Measurements from ENCODE around the gene BBOX1.

Gene BBOX1

DNA sequence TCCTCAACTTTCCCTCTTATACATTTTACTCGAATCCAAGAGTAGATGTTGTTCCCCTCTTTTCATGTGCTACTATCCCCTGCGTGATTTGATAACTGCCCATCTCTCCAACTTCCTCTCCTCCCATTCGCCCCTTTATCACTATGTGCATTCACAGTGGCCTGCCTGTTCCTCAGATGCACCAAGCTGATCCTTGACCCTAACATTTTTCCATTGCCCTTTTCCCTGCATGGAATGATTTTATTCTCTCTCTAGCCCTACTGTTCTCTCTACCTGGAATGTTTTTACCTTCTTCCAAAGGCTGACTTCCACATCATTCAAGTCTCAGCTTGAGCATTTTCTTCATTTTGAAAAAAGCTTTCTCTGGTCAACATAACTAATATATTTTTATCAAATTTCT is 15.8 kb upstream of the BBOX1 start:
- DNase-seq: no peak

DNA sequence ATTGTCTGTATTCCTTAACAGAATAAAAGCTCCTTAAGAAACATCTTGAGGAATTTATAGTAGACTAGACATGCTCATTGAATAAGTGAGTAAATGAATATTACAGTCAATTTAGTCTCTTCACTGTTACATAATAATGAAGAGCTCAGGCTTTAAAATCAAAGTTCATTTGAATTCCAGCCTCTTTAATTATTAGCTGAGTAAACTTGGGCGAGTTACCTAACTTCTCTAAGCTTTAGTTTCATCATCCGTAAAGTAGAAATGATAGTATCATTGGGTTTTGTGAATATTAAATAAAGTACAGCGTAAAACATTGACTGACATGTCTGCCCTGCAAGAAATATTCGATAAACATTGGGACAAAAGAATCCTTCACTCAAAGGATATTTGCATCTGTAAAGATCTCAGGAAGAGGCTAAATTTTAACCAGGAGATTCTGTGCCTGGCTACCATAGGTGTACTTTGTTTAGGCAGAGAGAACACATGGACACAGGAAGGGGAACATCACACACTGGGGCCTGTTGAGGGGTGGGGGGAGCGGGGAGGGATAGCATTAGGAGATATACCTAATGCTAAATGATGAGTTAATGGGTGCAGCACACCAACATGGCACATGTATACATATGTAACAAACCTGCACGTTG is 15.2 kb upstream of the BBOX1 start:
- DNase-seq: no peak

DNA sequence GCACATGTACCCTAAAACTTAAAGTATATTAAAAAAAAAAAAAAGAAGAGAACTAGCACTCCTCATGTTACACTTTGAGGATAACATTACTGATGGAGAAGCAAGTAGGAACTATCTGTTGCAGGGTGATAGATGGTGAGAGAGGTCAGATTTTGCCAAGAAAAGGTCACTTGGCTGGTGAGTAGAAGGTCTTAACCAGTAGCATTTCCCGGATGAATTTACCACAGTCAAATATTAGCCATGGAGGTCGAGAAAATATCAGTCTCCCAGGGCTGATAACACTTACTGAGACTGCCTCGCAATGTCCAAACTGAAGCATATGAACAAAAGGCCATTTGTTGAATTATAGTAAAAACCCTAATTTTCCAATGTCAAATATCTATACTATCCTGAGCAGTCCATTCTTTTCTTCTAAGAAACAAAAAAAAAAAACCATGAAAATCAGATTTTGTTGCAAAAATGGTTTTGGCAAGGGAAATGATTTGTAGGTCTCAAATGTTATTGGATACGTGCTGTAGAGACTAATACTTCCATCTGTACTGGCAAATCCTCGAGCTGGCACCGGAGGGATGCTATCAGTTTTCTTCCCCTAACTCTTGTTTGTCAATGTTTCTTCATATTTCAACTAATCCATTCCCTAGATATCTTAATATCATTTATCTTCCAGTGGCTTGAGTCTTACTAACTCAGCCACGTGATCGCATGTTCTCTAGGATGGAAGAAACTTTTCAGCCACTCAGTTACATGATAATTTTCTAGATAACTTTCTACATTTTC is 14.5 kb upstream of the BBOX1 start:
- DNase-seq: no peak

GRCh38 chr11:27028561-27028965 is 12.1 kb upstream of the BBOX1 start:
- no peak for DNase-seq

DNA sequence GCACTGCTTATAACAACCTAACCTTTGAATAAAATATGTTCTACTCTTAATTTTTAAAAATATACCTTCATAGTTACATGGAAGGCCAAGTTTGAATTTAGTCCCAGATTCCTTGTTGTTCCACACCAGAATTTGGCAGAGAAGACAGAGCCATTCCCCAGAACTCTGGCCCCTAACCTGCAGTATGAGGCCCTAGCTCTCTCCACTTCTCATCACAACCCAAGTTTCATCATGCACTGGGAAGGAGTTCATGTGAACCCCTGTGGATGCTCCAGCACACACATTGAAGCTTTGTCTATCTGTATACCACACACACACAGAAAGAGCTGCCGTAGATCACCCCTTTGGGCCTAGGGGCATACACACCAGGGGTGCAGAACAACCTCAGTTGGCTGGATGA is 10.6 kb upstream of the BBOX1 start:
- no peak for DNase-seq

DNA sequence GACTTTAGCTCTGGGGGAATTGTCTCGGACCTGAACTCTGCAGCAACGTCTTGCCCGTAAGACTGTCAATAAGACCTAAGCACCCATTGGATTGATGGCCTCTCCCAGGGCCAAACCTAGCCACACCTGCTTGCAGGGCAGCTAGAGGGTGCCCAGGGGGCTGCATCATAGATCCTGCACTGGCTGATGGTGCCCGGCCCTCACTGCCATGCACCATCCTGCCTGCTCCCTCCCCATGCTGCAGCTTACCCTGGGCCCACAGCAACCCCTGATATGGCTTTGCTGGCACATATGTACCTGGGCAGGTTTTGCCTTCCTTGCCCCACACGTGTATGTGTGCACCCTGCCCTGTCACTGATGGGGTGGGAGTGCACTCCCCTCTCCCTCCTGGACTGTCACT is 8.9 kb upstream of the BBOX1 start:
- DNase-seq: no peak

- no peak for DNase-seq
Measured at GRCh38 chr11:27039873-27040272, 742 bp upstream of the BBOX1 start.

DNA sequence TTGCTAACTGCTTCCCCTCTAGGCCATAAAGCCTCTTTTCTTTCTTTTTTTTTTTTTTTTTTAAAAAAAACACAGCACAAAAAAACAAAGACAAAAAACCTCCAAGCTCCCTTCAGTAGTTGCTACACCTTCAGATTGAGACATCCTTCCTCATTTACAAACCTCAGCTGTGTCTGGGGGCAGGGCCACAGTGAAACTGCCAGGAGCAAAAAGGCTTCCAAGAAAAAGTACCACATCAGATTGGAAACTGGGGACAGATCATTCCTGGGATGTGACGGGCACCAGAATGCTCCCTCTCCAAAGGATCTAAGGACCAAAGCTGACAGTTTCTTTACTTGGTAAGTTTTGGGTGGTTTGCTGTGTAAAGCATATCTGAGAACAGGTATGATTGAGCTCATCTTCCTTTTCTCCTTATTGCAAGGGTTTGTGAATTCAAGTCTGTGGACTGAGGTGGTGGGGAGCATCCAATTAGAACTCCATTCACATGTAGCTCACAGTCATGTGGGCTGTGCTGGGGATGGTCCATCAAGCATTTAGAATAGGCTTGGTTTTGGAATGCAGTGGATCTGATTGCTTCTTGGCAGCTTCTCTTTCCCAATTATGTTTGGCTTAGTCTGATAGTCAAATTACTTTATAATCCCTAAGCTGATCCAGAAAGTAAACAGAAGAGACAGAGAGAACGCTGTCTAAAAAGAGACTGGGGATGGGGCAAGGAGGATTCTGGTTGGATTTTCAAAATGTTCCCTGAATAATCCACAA is 705 bp downstream of the BBOX1 start:
- no peak for DNase-seq

DNA sequence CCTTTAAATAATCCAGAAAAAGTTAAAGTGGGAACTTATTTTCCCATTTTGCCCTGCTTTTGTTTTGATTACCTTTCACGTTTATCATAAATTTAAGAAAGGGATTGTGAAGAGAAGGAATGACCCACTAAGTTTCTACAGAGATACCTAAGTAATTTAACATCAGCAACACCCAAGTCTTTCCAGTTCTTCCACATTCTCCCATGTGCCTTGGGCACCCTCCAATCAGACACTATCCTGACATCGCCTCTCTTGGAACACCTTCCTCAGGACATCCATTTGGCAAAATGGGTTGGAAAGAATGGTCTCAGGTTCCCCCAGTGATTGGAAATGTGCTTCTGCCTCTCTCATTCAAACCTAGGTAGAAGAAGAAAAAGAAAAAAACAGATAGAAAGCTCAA is 6.3 kb downstream of the BBOX1 start:
- DNase-seq: no peak

DNA sequence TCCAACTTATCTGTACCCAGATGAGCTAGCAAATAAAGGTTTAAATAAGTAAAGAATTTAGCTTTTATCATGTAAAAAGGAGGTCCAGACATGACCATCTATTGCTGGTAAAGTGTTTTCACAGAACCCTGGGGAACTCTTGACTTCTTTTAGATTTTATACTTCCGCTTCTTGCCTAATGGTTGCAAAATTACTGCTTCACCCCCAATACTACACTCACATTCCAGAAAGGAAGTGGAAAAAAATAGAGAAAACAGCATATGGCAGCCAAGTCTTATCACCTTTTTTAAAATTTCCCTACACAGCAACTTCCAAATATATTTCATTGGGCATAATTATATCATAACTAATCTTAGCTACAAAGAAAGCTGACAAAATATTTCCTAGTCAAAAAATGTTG is 12.1 kb downstream of the BBOX1 start:
- no peak for DNase-seq

GRCh38 chr11:27055065-27055682 is 14.6 kb downstream of the BBOX1 start:
- DNase-seq: no peak

- DNase-seq: no peak
Measured at GRCh38 chr11:27057091-27057780, 16.6 kb downstream of the BBOX1 start.

DNA sequence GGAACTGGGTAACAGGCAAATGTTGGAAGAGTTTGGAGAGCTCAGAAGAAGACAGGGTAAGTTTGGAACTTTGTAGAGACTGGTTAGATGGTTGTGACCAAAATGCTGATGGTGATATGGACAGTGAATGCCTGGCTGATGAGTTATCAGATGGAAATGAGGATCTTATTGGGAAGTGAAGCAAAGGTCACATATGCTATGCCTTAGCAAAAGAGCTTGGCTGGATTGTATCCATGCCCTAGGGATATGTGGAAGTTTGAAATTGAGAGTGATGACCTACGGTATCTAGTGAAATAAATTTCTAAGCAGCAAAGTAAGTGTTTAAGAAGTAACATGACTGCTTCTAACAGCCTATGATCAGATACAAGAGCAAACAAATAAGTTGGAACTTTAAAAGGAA is 17.8 kb downstream of the BBOX1 start:
- DNase-seq: no peak

- DNase-seq: no peak
Measured at GRCh38 chr11:27059431-27059830, 18.8 kb downstream of the BBOX1 start.

- no peak for DNase-seq
Measured at GRCh38 chr11:27060816-27061460, 20.3 kb downstream of the BBOX1 start.

- DNase-seq: no peak
Measured at GRCh38 chr11:27061461-27061821, 20.8 kb downstream of the BBOX1 start.

GRCh38 chr11:27064086-27064485 is 23.5 kb downstream of the BBOX1 start:
- DNase-seq: no peak

DNA sequence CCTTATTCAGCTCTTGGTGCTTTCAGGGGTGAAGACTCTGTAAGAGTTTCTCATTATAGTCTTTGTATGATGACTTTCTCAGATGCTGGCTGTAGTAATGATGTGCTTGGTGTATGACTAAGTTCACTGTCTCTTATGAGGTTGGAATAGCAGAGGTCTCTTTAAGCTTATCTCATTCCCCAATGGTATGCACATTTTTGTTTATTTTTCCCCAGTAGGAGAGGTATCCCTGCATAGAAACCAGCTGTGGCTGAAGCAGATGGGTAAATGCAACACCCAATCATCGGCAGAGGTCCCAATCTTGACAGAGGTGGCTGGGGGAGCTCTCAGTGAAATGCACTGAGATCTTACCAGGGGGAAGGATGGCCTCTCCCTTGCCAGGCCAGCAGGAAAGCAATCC is 34.6 kb downstream of the BBOX1 start:
- no peak for DNase-seq

GRCh38 chr11:27075655-27076054 is 35.0 kb downstream of the BBOX1 start:
- no peak for DNase-seq

DNA sequence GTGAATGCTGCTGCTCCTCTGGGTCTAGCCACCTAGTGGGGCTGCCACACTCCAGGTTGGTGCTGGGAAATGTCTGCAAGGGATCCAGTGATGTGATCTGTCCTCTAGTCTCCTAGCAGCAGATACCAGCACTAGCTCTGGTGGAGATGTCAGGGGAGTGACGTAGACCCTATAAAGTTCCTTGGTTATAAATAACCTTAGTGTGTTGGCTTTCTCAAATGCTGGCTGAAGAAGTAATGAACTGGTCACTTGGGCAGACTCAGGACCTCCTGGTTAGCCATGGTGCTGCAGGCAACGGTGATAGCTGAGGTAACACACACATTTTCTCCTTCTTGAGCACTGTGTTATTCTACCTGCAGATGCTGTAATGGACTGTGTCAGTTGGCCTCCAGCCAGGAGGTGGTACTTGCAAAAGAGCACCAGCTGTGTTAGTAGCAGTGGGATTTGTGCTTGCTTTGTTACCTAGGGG is 35.5 kb downstream of the BBOX1 start:
- DNase-seq: no peak

DNA sequence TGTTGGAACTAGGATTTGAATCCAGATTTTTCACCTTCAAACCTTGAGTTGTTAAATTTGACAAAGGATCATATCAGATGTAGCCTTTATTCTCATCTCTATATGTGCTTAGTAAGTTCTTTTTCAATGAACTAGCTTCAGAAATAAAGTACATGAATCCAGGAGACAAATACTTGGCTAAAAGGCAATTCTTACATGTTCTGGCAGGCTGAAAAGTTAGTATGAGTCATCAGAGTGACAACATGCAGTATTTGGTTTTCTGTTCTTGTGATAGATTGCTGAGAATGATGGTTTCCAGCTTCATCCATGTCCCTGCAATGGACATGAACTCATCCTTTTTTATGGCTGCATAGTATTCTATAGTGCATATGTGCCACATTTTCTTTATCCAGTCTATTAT is 40.4 kb downstream of the BBOX1 start:
- no peak for DNase-seq

GRCh38 chr11:27083241-27083640 is 42.6 kb downstream of the BBOX1 start:
- no peak for DNase-seq
